C4-2B (cell line): ENCODE results near the gene ADGRB3.

Experiments used
- ZFX ChIP-seq: fragments of 450-650 bp; IDR thresholded peaks from 2 replicates; pipeline ENCODE4 v1.6.1; 2017
- TF ChIP-seq, protein P1 (sequence below): fragments of 450-650 bp; conservative IDR thresholded peaks from 2 replicates; pipeline ENCODE4 v1.5.1; 2017; ENCODE audit warnings: mild to moderate bottlenecking

DNA sequence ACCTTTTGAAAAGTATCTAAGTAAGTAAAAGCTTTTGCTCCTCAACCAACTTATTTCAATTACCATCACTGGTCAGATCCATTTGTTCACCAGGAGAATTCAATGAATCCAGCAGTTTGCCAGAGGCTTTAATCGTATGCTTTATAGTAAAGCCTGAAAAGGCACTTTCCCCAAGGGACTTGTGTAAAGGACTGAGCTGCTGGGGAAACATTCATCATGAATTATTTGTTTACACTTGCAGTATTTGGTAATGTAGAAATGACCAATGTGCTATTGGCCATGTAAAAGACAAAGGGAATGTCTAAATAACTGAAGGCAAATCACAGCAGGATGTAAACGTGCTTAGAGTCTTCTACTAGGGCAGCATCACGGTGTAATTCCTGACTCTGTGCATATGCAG, 471.4 kb downstream of the ADGRB3 start:
- TF ChIP-seq, protein P1, sequence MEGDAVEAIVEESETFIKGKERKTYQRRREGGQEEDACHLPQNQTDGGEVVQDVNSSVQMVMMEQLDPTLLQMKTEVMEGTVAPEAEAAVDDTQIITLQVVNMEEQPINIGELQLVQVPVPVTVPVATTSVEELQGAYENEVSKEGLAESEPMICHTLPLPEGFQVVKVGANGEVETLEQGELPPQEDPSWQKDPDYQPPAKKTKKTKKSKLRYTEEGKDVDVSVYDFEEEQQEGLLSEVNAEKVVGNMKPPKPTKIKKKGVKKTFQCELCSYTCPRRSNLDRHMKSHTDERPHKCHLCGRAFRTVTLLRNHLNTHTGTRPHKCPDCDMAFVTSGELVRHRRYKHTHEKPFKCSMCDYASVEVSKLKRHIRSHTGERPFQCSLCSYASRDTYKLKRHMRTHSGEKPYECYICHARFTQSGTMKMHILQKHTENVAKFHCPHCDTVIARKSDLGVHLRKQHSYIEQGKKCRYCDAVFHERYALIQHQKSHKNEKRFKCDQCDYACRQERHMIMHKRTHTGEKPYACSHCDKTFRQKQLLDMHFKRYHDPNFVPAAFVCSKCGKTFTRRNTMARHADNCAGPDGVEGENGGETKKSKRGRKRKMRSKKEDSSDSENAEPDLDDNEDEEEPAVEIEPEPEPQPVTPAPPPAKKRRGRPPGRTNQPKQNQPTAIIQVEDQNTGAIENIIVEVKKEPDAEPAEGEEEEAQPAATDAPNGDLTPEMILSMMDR = no peak
- TF ChIP-seq ZFX = no peak
